Stimulated activated CD8-positive, alpha-beta memory T cell treated with anti-CD3 and anti-CD28 coated beads, Interleukin-7, amount 100 ng/mL, for 48 hours (primary cell): ENCODE data around the gene AKT2.
"Not testable (repeated sequence)": the region's sequence is repeated elsewhere in the genome, so short reads cannot be mapped to it uniquely, and the experiment has no call there.

Experiments used
- DNase-seq, 2 donors: peaks; one replicate each; pipeline ENCODE4 v3.0.0-alpha.2; 2020; ENCODE audit warnings: low read depth in 1 of 2; ENCODE audit errors: extremely low read depth in 1 of 2

The AKT2 gene

DNA sequence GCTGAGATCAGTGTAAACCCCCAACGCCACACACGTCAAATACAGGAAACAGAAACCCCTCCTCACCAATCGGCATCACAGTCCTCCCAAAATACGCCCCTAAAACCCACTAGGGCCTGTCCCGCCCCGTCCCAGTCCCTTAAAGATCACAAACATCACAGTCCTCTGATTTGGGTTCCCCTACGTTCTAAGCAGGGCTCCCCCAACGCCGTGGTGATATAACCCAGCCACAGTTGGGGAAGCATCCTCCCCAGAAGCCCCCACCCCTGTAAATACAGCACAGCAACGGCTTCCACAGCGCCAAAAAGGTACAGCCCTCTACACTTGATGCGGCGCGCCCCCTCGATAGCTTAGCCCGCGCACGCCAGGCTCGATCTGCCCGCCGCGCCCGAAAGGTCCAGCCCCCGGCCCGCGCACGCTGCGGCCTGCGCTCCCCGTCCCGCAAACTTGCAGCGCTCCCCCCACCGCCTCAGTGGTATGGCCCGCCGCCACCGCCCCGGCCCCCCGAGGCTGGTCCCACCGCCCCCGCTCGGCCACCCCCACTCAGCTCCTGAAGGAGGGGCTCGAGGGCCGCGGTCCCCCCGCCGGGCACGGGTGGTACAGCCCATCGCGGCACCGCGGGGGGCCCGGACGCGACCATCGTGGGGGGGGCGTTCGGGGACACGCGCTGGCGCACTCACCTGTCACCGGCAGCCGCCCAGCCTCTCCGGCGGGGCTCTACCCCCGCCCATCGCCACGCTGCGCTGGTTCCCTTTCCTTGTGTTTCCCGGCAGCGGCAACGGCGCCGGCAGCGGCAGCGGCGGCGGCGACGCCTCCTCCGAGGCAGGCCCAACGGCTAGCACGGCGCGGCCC lies at the start of gene AKT2:
Gene AKT2 (minus strand): TSS at position 845 of the 852 bp plus-strand sequence. CDS start 20,078 bp downstream, outside the sequence.
- DNase-seq = peak; percentile 54 to 57

DNA sequence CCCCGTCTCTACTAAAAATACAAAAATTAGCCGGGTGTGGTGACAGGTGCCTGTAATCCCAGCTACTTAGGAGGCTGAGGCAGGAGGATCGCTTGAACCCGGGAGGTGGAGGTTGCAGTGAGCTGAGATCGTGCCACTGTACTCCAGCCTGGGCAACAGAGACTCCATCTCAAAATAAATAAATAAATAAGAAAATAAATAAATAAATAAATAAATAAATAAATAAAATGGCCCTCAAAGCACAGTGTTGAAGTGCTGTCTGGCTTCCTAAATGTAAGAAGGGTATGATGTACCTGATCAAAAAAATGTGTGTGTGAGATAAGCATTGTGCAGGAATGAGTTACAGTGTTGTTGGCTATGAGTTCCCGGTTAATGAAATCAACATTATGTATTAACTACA lies 47.9 kb upstream of the AKT2 start:
- not testable (repeated sequence) for DNase-seq

DNA sequence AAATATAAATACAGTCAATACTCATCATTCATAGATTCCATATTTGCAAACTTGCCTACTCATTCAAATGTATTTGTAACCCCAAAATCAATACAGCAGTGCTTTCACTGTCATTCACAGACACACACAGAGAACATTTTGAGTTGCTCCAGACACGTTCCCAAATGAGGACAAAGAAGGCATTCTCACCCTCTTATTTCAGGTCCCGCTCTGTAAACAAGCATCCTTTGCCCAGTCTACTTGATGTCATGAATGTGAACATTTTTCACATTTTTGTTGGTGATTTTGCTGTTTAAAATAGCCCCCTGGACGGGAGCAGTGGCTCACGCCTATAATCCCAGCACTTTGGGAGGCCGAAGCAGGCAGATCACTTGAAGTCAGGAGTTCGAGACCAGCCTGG lies 47.5 kb upstream of the AKT2 start:
- DNase-seq = no peak

DNA sequence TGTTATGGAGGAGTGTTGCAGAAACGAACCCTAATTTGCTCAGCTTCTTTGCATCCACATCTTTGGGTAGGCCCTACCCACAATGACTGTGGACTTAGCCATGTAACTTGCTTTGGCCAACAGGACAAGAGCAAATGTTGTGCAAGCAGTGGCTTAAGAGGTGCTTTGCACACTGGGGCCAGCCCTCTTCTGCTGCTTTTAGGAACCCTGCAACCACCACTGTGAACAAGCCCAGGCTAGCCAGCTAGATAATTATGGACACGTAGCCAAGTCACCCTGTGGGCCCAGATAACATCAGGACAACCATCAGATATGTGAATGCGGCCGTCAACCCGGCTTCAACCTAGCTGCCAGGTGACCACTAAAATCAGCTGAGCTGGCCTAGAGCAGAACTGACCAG lies 45.9 kb upstream of the AKT2 start:
- no peak for DNase-seq

DNA sequence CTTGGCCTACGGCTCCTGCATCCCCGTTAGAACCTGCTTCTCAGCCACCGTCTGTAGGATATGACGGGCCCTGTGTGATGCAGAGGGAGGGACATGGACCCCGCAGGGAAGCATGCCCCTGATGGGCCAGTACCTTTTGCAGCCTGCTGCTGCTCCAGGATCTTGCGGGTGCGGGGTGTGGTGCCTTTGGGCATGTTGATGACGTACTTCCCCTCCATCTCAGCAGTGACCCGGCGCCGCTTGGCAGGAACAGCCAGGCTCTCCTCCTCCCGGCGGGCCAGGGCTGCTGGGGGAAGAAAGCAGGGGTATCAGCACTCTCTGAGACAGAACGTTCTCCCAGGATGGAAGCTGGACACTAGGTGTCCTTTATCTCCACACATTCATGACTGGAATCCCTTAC lies 41.1 kb upstream of the AKT2 start:
- DNase-seq = no peak

DNA sequence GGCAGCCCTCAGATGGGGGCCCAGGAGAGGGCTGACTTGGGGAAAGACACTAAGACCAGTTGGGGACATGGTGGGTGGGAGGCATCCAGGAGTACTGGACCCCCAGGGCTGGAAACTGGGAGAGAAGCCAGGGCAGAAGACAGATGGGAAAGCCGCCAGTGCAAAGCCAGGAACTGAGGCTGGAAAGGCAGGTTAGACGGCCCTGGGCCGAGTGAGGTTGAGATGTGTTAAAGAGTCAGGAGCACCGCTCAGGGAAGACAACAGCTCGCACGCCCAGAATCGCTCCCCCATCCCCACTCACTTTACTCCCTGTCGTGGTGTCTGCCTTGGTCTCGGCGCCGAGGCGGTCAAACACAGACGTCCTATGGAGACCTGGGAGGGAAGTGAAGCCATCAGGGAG lies 38.6 kb upstream of the AKT2 start:
- DNase-seq = no peak

DNA sequence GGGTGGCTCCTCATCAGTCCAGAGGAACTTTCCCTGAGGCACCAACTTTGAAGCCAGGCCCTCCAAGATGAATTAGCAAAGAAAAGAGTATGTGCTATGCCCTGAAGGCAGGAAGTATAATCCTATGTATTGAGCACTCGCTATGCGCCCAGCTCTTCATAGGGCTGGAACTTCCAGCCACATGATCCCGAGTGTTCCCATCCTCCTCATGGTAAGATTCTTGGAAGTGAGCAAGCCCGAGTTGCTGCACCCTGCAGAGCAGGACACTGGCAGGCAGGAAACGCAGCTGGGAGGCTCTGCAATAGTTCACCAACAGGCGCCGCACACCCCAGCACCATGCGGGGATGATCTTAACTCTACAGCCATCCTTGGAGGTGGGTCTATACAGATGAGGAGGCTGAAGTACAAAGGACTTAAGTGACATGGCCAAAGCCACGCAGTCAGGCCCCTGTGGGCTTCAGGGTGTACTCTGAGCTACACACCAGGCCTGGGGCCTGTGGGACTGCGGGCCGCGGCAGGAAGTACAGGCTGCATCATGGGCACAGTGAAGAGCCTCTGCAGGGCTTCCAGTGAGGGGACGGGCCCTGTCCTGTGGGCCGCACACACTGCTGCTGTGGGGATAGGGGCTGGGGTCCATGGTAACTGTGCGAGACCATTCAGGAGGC lies 37.9 kb upstream of the AKT2 start:
- no peak for DNase-seq

DNA sequence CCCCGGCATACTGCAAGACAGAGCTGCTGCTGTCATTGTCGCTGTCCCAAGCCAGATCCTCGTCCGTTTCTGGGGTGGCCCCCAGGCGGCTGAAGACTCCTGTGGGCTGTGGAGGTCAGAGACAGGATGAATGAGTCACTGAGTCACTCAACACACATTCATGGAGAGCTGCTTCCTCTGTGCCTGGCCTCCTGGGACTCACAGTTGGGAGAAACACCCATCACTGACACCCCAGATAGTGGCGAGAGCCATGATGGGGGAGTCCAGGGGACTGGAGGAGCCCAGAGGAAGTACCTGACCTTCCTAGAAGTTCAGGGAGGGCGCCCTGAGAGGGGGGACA lies 37.1 kb upstream of the AKT2 start:
- no peak for DNase-seq

DNA sequence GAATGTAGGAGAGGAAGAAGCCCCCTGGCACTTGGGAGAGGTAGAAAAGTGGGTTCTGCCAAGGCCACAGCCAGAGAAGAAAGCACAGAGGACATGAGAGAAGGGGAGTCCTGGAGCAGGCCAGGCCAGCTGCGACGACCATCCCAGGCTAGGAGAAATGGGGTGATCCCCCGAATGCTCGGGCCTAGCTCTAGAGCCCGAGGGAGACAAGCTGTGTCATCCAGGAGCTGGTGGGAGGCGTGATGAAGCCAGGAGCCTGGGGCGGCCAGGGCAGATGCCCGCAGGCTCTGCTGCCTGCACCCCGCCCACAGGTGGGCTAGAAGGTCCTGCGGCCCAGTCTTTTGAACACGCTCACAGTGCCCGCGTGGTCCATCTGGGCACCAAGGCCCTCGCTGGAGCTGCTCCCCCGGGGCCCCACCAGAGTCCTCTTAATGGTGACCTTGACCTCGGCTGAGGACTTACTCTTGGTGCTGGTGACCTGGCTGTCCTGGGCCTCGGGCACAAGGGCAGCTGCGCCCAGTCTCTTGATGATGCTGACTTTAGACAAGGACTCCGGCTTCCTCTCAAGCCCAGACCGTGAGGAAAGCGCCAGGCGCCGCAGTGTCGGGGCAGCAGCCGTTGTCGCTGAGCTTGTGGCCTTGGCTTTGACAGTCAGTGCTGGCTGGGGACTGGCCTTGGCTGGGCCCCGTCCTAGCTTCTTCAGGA lies 36.6 kb upstream of the AKT2 start:
- DNase-seq = no peak

DNA sequence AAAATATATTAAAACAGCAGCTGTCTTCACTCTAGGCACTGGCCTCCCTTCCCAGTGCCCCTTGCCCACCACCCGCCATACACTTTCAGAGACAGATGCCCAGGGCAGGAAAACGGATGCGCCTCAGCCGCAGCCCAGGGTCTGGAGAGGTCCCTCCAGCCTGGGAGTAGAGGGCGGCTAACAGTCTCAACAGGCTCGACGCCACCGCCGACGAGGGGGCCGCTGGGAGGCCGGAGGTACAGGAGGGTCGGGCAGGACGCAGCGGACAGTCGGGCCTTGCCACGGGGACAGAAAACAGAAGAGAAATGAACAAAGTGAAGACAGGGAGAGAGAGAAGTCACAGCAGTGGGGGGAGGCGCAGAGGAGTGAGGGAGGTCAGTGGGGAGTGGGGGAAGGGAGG lies 35.9 kb upstream of the AKT2 start:
- no peak for DNase-seq

DNA sequence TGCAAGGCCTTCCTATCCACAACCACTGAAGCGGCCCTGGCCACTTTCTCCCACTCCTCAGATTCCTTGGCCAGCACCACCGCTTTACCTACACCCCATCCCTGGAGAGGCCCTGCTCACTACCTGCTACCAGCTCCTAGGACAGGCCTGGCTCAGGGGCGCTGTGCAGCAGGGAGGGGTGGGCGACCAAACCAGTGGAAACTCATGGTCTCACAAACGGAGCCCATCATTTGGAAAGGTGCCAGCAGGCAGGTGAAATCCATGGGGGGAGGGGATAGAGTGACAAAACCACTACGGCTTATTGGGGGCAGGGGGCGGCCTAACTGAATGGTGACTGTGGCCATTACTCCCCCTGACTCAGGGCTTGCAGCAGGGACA lies 35.4 kb upstream of the AKT2 start:
- DNase-seq = no peak

DNA sequence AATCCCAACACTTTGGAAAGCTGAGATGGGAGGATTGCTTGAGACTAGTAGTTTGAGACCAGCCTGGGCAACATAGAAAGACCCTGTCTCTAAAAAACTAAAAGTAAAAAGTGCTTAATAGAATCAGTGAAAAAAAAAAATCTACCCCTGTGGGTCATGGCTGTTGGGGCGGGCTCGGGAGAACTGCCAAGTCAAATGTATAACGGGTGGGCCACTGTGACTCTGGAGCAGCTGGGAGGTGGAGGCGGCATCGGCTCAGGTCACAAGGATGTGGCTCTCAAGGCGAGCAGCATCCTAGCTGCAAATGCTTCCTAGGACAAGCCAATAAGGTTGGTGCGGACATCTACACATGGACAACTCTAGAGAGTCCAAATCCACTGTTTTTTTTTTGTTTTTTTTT lies 32.2 kb upstream of the AKT2 start:
- no peak for DNase-seq

DNA sequence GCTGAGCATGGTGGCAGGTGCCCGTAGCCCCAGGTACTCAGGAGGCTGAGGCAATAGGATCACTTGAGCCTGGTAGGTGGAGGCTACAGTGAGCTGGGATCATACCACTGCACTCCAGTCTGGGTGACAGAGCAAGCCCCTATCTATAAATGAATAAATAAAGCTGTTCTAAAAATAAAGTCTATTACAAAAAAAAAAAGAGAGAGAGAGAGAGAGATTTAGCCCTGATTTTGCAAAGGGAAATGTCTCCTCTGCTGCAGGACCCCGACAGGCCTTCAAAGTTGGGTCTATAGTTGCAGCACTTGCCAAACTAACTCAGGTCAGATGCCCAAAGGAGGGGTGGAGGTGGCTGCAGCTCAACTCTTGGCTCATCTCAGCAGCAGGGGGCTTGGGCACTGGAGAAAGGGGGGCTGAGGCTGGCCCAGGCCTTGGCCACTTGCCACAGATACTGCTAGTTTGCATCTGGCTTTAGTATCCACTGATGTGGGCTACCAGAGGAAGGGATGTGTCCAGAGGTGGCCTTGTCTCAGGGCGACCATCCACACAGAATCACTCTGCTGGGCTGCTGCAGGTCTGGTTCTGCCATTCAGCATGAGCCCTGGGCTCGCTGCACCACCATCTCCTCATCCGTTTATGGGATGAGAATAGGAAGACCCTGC lies 30.8 kb upstream of the AKT2 start:
- no peak for DNase-seq

DNA sequence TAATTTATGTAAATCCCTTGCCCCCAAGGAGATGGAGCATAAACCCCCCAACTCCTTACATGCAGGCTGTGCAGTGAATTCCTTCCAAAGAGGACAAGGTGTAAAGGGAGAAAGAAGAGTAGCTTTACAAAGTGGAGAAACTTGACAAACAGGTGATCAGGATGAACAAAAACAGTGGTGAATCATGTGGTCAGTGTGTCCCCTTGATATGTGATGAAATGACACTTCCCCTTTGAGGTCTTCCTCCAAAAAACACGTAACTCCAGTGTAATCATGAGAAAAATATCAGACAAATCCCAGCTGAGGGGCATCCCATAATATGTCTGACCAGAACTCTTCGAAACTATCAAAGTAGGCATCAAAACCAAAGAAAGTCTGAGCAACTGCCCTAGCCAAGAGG lies 29.5 kb upstream of the AKT2 start:
- DNase-seq = no peak

DNA sequence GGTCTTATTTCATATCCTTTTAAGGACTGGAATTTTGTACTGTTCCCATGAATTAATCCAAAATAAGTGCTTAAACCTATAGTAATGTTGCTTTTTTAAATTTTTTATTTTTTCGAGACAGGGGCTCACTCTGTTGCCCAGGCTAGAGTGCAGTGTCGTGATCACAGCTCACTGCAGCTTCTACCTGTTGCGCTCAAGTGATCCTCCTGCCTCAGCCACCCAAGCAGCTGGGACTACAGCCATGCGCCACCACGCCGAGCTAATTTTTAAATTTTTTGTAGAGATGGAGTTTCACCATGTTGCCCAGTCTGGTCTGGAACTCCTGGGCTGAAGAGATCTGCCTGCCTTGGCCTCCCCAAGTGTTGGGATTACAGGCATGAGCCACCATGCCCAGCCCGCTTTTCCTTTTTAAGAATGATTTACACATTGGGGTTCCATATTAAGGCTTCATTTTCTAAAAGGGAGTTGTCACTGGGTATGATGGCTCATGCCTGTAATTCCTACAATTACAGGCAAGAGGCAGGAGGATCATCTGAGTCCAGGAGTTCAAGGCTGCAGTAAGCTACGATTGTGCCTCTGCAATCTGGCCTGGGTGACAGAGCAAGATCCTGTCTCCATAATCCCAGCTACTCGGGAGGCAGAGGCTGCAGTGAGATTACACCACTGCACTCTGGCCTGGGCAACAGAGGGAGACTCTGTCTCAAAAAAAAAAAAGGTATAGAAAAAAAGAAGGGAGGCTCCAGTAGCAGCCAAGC lies 28.3 kb upstream of the AKT2 start:
- DNase-seq = no peak

DNA sequence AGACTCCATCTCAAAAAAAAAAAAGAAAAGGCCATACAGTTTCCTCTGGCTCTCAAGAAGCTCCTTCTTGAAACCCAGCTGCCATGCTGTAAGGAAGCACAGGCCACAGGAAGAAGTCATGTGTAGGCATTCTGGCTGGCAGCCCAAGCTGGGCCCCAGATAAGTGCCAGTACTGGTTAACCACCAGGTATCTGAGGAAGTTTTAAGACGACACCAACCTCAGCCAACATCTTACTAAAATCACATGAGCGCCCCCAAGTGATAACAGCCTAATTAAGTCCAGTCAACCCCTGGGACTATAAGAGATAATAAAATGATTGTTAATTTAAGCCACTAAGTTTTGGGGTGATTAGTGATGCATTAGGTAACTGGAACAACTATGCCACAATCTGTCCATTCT lies 27.4 kb upstream of the AKT2 start:
- DNase-seq = no peak

DNA sequence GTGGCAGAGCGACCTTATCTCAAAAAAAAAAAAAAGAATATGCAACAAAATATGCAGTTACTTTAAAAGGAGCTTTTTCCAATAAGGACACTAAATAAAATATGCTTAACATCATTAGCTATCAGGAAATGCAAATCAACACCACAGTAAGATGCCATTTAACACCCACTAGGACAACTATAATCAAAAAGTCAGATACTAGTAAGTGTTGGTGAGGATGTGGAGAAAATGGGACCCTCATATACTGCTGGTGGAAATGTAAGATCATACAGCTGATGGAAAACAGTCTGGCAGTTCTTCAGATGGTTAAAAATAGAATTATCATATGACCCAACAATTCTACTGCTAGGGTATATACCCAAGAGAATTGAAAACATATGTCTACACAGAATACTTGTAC lies 24.5 kb upstream of the AKT2 start:
- DNase-seq = no peak

DNA sequence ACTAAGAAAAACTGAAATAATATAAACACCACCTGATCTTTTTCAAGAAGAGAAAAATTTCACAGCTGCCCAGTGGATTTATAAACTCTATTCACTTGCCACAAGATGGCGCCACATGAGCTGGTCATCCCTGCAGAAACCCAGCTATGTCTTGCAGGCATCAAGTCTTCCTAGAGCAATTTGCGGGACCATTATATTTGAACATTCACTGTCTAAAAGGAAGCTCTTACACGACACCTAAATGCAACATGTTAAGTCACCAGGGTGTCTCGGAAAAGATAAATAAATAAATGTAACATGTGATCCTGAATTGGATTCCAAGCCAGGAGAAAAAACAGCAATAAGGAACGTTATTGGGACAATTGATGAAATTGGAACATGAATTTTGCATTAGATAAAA lies 20.3 kb upstream of the AKT2 start:
- DNase-seq = peak; percentile 9 to 48

DNA sequence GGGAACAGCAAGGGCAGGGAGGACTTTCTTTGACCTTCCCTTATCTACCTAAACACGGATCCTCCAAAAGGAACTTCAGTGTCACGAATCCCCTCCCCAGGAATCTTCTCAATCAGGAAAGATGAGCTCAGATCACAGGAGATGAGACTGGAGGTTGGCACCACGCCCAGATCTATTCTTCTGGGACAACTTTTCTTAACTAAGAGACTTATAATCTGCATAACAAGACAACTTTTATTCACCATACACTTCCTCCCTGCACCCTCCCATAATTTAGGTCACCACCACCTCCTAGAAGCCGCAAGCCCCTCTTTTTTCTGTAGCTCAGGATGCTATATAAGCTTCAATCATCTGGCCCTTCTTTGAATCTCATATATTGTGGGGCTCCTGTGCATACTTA lies 19.2 kb upstream of the AKT2 start:
- no peak for DNase-seq

DNA sequence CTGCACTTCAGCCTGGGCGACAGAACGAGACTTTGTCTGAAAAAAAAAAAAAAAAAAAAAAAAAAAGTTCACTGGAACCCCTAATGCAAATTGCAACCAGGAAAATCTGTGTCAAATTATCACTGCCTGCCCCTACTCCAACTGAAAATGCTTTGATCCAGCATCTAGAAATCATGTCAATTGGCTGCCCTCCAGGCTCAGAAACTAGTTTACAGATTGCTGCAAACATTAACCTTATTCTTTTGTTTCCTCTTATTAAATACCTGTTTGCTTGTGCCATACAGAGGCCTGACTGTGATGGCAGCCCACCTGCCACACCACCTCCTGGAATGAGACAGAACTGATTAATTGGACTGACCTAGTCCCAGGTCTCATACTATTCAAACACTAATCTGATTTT lies 18.6 kb upstream of the AKT2 start:
- DNase-seq = no peak
